ENCODE measurements around the gene PAXIP1. TPM values are rescaled to one million over a fixed set of nuclear protein-coding genes. Genes with fewer than 3 reads are reported as not detected.

Gene PAXIP1
- total RNA-seq, 1 experiment from 2014 or later: 32.6 TPM

DNA sequence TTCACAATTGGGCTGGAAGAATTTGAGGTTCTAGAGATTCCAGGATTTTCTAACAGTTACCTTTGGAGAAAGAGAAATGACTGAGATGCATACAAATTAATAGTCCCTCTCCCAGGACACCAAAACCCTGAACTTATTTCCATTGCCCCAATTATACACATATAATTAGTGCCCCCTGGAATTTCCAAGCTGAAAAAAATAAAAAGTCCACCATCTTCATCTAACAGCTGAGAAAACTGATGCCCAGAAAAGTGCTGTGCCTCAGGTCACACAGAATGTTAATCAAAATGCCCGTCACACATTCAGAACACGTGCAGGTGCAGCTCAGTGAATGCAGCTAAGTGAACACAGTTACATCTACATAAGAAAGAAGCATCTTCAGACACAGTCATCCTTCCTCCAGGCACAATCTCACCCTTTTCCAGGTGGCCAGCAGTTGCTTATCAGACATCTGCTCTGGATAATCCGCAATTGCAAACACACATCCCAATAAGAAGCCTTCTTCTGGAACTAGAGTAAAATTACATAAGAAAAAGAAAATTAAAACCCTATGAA is 35.4 kb downstream of the PAXIP1 start:
- no peak overlapping the region for H3T11ph ChIP-seq (ENCODE audit: low read length)
- no peaks in the 10 kb centered on the region for H3K9me3 ChIP-seq (ENCODE audit: control insufficient read depth, low read depth, low read length)
- no peaks in the 10 kb centered on the region for H3K9me3 Mint-ChIP-seq
- no peak overlapping the region for H2AK5ac ChIP-seq (ENCODE audit: insufficient read length, low read length)
- peak overlapping the region in 1 of 3 experiments; percentile 57; a peak in 1 of 7 replicates for H3K27ac Mint-ChIP-seq
- H4K20me1 ChIP-seq (ENCODE audit: control insufficient read depth, insufficient read depth, insufficient read length): no peaks in the 10 kb centered on the region
- TF ChIP-seq, protein P1, sequence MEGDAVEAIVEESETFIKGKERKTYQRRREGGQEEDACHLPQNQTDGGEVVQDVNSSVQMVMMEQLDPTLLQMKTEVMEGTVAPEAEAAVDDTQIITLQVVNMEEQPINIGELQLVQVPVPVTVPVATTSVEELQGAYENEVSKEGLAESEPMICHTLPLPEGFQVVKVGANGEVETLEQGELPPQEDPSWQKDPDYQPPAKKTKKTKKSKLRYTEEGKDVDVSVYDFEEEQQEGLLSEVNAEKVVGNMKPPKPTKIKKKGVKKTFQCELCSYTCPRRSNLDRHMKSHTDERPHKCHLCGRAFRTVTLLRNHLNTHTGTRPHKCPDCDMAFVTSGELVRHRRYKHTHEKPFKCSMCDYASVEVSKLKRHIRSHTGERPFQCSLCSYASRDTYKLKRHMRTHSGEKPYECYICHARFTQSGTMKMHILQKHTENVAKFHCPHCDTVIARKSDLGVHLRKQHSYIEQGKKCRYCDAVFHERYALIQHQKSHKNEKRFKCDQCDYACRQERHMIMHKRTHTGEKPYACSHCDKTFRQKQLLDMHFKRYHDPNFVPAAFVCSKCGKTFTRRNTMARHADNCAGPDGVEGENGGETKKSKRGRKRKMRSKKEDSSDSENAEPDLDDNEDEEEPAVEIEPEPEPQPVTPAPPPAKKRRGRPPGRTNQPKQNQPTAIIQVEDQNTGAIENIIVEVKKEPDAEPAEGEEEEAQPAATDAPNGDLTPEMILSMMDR (conservative IDR thresholded peaks at IDR 0.05): no peak
- no peak overlapping the region for H2AFZ ChIP-seq (ENCODE audit: low read length)
- H3K4me1 ChIP-seq (ENCODE audit: insufficient read depth, low read length): no peaks in the 10 kb centered on the region
- H3K4ac ChIP-seq (ENCODE audit: low read depth, low read length): no peak overlapping the region
- no peak overlapping the region for H3K23ac ChIP-seq (ENCODE audit: insufficient read length, low read depth, low read length)
- no peaks in the 10 kb centered on the region for H3K27me3 Mint-ChIP-seq (ENCODE audit: low read depth)
- no peak overlapping the region for H4K91ac ChIP-seq (ENCODE audit: insufficient read length, low read depth, low read length)
- no peaks in the 10 kb centered on the region for H3K4me1 Mint-ChIP-seq
- H3K9ac ChIP-seq (ENCODE audit: extremely low read depth, insufficient read length, low read length): no peak overlapping the region
- no peak overlapping the region for H2BK20ac ChIP-seq (ENCODE audit: low read depth, low read length, poor library complexity, severe bottlenecking)
- H2BK15ac ChIP-seq (ENCODE audit: low read depth, low read length): no peak overlapping the region
- H3K56ac ChIP-seq (ENCODE audit: insufficient read length, low read depth, low read length): no peak overlapping the region
- H3K27me3 ChIP-seq (ENCODE audit: insufficient read depth, low read length): no peaks in the 10 kb centered on the region
- DNase-seq: no peak
- no peak overlapping the region for H3K4me3 Mint-ChIP-seq
- no peak overlapping the region for H2BK5ac ChIP-seq (ENCODE audit: insufficient read length, low read length)
- no peak overlapping the region for H3K18ac ChIP-seq (ENCODE audit: insufficient read length, low read depth, low read length)
- no peak overlapping the region for H2BK120ac ChIP-seq (ENCODE audit: low read depth, low read length, poor library complexity, severe bottlenecking)
- H3K27ac ChIP-seq (ENCODE audit: insufficient read length, low read depth, low read length): no peak overlapping the region
- H3K14ac ChIP-seq (ENCODE audit: insufficient read depth, low read length): no peak overlapping the region
- no peaks in the 10 kb centered on the region; the same call in 1 of the 2 replicates for H3K79me2 ChIP-seq (ENCODE audit: insufficient read depth, low read length)
- peaks cover 47 to 85% (median 73%) of the 10 kb centered on the region in 3 experiments; a peak in 6 of 7 replicates for H3K36me3 Mint-ChIP-seq (ENCODE audit: insufficient read depth in 1 of 3, low read depth in 3 of 3)
- no peak overlapping the region for H3K4me2 ChIP-seq (ENCODE audit: insufficient read depth, insufficient read length, low read length)
- H3K23me2 ChIP-seq (ENCODE audit: insufficient read length, low read depth, low read length, poor library complexity, severe bottlenecking): no peaks in the 10 kb centered on the region
- no peak overlapping the region for H4K8ac ChIP-seq (replicated peaks; ENCODE audit: insufficient read length, low read depth, low read length)
- H3K79me1 ChIP-seq (ENCODE audit: insufficient read depth, low read depth, low read length, poor library complexity, severe bottlenecking): peaks cover 8% of the 10 kb centered on the region
- H2BK12ac ChIP-seq (ENCODE audit: insufficient read length, low read depth, low read length): no peak overlapping the region
- no peak overlapping the region for H4K5ac ChIP-seq (ENCODE audit: insufficient read length, low read depth, low read length)
- WGBS (ENCODE audit: extremely low coverage, insufficient read length, low lambda C conversion rate): no CpG with 5 or more reads among the region's 3 CpGs
